ENCODE data around the gene TMC4.

The TMC4 gene

DNA sequence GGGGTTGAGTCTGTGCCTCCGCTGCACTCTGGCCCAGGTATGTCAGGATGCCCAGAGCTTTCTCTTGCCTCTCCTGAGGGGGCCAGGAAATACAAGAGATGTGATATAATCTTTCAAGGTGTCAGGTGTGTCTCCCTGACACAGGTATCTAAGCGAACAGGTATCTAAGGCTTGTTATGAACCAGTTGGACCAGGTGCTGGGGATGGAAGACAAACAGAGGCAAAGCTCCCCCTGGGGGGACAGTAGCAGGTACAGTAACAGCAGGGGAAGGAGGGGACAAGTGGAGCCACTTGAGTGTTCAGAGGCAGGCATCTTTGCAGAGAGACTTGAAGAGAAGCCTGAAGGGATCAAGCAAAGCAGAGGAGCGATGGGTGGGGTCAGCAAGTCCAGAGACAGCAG is 16.0 kb downstream of the TMC4 start:
- no peak for FAIRE-seq
- DNase-seq (ENCODE audit: insufficient read length, low spot score): no peak

DNA sequence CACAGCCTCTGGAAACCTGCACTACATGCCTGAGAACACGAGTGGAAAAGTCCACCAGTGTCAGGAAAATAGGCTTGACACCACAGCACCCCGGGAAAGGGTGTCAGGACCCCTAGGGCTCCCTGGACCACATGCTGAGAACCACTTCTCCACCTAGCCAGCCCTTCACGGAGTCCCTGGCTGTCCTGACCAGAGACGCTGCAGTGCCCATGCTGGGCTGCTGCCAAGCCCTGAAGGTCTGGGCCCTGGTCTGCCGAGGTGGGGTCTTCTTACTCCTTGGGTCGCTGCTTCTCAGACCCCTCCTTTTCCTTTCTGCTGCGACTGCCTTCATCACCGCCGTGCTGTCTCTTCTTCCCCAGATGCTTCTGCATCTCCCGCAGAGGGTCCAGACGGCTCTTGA is 16.5 kb downstream of the TMC4 start:
- DNase-seq (ENCODE audit: insufficient read length, low spot score) (no peak), FAIRE-seq (no peak)

DNA sequence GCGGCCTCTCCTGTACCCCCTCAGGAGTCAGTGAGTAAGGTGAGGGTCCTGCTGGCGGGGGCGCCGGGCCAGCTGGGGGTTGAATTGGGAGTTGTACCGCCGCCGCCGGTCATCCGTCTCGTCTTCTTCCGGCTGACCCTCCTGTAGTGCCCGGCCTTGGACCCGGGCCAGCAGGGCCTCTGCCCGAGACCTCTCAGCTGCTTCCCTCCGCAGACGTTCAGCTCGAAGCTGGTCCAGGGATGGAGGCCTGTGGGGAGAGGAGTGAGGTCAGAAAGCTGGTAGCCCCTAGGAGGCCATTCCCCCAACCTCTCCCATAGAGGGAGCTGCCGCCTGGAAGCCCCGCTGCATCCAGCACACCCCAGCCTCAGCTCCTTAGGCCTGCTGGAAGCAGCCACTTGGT is 17.3 kb downstream of the TMC4 start:
- FAIRE-seq: no peak

DNA sequence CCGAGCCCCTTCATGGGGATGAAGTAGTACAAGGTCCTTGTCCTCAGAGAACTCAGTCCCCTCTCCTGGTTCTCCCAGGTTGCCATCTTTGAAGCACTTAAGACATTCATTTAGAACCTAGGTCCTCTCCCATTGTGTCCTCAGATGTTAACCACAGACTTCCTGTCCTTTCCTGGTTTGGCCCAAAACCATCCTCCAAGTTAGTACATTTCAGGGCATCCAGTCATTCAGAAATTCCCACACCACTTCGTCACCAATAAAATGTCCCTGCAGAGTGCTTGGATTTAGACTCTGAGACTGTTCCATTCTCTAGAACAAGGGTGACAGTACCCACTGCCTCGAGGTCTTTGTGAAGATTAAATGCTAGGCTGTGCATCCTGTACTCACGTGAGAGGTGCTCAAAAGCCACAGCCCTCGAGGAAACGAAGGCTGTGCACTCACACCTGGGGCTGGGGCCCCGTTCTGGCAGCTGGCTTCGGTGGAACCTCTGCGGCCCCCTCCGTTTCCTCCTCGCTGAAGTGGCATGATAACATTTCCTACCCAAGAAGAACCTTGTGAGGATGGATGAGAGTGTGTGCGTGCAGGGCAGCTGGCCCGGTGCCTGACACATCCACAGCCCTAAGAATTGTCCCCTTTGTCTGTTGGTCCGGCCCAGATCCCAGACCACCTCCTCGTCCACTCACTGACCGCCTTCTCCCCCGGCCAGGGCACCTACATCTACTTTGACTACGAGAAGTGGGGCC is 18.2 kb downstream of the TMC4 start:
- DNase-seq (ENCODE audit: insufficient read length, low spot score): no peak
- FAIRE-seq: no peak

More for the DNA sequence above, 17.3 kb downstream of the TMC4 start:
- no peak for DNase-seq (ENCODE audit: insufficient read length, low spot score)

DNA sequence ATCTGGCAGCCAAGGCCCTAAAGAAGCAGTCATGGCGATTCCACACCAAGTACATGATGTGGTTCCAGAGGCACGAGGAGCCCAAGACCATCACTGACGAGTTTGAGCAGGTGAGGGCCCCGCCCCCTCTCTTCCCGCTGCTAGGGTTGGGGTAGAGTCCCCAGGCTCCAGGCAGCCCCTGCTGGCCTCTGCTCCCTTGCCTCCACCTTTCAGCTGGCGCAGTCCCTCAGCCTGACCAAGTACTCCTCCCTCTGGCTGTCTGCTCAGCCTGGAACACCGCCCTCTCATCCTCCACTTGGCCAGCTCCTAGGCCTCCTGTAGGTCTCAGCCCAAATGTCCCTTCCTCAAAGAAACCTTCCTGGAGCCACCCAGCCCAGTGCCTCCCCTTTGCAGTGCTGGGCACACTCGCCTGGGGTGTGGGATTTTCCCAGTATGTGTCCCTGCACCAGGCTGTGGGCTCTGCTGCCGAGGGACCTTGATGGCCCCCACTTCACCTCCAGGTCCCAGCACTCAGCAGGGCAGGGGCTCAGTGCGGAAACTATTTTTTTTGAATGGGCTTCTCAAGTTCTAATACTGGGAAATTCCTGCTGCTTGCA is 19.1 kb downstream of the TMC4 start:
- FAIRE-seq (no peak), DNase-seq (ENCODE audit: insufficient read length, low spot score) (no peak)

DNA sequence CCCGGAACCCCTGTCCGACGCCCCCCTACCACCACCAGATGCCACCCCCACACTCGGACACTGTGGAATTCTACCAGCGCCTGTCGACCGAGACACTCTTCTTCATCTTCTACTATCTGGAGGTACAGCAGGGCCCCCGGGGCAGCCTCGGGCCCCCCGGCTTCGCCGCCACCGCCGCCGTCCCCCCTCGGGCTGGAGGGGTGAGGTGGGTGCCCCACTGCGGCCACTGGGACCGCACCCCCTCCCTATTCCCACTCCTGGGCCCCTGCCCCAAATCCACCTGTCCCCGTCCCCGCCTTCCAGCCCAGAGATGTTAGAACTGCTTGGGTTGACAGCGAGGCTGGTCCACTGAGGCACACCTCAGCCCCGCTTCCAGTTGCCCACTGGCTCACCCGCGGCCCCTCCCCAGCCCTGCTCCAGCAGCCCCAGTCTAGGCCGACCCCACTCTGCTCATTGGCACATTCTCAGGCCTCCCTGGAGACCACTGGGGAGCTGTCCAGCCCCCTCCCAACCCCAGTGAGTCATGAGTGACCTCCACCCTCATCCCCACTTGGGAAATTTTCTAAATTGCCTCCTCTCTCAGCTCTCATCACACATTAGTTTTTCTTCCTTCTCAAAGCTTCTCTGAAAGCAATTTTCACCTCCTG is 20.0 kb downstream of the TMC4 start:
- no peak for FAIRE-seq
- no peak for DNase-seq (ENCODE audit: insufficient read length, low spot score)

DNA sequence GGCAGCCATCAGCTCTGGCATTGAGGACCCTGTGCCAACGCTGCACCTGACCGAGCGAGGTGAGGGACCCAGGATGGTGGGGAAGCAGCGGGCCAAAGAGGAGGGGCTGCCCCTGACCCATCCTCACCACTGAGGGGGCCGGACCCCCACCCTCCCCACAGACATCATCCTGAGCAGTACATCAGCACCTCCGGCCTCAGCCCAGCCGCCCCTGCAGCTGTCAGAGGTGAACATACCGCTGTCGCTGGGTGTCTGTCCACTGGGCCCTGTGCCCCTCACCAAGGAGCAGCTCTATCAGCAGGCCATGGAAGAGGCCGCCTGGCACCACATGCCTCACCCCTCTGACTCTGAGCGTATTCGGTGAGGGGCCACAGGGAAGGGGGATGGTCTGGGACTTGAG is 20.7 kb downstream of the TMC4 start:
- FAIRE-seq (no peak), DNase-seq (ENCODE audit: insufficient read length, low spot score) (no peak)

DNA sequence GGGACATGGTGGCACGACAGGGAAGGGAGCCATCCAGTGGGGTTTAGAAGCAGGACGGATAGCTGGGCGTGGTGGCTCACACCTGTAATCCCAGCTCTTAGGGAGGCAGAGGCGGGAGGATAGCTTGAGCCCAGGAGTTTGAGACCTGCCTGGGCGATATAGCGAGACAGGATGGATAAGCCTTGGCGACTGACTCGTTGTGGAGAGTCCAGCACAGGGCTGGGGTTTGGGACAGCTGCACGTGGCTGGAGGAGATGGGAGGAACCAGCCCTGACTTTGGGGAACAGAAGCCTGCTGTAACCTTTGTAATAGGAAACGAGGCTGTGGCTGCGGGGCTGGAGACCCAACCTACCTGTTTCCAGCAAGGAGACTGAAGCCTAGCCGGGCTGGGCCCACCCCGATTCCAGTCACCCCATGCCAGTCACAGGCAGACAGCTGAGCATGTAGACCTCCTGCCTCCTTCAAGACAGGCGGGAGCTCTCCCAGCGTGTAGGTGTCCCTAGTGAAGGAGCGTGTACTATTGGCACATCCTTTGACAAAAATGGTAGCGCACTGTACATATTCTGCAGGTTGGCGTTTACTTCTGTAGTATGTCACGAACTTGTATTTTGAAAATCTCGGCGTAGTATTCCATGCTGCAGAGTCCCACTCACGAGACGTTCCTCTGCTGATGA is 21.5 kb downstream of the TMC4 start:
- no peak for FAIRE-seq
- DNase-seq (ENCODE audit: insufficient read length, low spot score): no peak

DNA sequence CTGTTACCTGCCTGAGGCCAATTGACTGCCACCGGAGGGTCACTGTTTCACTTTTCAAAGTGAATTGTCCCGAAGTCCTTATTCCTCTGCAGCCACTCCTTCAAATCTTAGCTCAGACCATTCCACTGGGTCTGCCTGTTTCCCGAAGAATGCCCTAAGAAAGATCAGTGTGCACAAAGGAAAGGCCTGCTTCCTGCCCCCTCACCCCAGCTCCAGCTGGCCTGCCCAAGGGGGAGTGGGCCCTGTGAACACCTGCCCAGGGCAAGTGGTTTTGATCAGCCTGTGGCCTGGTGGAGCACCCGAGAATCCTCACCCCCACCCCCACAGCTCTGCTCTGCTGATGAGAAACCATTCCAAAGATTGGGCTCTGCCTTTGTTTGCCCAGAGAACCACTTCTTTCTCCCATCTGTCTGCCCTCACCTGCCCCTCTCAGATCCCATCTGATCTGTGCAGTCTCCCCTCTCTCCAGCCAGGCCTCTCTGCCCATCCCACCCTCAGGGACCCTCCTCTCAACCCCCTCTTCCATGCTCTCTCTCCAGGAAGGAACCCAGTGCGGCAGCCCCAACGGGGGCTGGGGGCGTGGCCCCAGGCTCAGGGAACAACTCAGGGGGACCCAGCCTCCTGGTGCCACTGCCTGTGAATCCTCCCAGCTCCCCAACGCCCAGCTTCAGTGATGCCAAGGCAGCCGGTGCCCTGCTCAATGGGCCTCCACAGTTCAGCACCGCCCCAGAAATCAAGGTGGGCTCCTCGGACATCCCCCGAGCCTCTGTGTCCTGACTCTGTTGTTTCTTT is 23.7 kb downstream of the TMC4 start:
- FAIRE-seq (no peak), DNase-seq (ENCODE audit: insufficient read length, low spot score) (no peak)

DNA sequence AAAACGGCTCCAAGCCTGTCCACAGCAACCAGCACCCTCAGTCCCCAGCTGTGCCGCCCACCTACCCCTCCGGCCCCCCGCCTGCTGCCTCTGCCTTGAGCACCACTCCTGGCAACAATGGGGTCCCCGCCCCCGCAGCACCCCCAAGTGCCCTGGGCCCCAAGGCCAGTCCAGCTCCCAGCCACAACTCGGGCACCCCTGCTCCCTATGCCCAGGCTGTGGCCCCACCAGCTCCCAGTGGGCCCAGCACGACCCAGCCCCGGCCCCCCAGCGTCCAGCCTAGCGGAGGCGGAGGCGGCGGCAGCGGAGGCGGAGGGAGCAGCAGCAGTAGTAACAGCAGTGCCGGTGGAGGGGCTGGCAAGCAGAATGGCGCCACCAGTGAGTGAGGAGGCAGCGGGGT is 24.8 kb downstream of the TMC4 start:
- no peak for DNase-seq (ENCODE audit: insufficient read length, low spot score)
- no peak for FAIRE-seq

DNA sequence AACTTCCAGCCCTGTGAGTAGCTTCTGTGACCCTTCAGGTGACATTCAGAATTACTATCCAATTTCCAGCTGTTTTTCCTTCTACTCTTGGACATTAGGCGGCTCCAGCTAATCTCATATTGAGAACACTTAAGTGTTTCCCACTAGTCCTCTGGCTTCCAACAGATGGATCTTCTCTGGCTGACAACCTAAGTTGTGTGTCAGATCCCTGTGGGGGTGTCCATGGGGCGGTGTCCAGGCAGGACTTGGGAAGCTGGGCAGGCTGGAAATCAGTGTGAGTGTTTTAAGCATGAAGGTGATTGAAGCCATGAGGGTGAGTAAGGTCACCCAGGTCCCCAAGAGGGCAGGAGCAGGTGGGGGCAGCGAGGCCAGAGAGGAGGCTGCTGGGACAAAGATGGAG is 25.3 kb downstream of the TMC4 start:
- no peak for DNase-seq (ENCODE audit: insufficient read length, low spot score)
- FAIRE-seq: no peak

DNA sequence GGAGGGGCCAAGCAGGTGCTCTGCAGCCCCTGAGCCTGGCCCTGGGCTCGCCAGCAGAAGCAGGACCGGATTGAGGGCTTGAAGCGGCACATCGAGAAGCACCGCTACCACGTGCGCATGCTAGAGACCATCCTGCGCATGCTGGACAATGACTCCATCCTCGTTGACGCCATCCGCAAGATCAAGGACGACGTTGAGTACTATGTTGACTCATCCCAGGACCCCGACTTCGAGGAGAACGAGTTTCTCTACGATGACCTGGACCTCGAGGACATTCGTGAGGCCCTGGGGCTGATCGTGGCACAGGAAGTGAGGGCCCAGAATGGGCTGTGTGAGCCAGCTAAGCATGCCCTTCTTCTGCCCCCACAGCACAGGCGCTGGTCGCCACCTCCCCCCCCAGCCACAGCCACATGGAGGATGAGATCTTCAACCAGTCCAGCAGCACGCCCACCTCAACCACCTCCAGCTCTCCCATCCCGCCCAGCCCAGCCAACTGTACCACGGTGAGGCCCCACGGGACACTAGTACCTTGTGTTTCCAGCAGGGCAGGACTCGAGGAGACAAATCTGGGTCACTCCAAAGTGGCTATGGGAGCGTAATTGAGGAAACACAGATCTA is 27.3 kb downstream of the TMC4 start:
- FAIRE-seq: no peak
- DNase-seq (ENCODE audit: insufficient read length, low spot score): no peak

DNA sequence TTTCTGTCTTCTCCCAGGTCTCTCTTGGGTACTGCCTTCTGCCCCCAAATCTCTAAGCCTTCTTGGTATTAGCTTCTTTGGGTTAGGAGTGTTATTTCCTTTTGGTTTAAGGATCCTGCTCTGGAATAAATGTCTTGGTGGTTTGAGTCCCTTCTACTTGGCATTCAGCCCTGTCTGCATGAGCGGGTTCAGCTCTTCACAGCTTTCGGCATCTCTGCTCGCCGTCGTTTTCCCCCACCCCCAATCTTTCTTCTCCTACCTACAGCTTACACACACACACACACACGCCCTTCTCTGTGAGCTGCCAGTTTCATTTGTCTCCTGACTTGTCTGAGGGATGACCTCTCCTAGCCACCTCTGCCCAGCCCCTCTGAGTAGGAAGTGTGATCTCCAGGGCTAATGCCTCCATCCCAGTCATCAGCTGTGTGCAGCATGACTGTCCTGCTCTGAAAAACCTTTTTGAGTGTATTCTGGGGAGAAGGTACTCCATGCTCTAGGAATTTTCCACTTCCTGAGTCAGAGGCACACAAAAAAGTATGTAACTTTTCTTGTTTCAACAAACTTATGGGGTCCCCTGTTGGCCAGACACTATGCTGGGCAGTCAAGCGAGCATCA is 30.7 kb downstream of the TMC4 start:
- FAIRE-seq (no peak), DNase-seq (ENCODE audit: insufficient read length, low spot score) (no peak)

DNA sequence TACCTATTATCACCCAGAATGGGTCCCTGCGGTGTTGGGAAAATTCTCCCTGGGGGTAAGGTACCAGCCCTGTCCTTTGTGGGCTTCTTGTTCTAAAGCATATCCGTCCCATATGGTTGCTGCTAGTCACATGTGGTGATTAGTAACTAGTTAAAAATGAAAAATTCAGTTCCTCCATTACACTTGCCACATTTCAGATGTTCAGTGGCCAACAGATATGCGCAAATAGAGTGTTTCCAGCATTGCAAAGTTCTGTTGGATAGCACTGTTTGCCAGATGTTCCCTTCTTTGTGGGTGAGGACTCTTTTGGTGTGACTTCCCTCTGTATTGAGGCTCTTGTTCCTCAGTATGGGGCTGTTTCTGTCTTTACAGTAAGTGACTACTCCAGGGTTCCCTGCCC is 31.6 kb downstream of the TMC4 start:
- FAIRE-seq (no peak), DNase-seq (ENCODE audit: insufficient read length, low spot score) (no peak)

DNA sequence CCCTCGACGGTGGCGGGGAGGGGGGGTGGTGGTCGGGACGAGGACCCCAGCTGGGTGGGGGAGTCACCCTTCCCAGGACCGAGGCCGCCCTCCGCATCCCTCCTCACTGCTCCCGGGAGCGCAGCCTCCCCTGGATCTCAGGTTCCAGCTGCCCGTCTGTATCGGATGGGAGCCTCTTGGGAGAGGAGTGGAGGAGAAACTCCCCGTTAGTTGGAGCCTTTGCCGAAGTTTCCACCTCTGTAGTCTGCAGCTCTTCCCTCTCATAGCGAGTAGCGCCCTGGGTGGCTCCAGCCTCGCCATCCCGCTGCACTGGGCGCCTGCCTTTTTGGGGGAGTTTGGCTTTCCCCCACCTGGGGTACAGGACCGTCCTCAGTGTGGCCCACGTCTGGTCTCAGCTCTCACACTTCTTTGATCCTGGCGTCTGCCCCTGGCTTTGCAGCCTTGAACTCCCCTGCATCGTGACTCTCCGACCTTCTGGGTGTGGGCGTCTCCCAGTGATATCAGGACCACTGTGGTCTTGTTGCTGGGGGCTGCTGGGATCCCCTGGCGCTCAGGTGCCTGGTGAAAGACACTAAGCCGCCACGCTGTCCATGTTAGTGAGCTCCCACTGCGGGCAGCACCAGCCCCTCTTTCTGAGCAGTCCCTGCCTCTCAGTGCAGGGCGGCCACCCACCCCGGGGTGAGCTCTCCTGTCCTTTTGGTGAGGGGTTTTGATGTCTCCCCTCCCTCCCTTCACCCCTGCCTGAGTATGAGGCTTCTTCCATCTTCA is 34.3 kb downstream of the TMC4 start:
- FAIRE-seq (no peak), DNase-seq (ENCODE audit: insufficient read length, low spot score) (no peak)

DNA sequence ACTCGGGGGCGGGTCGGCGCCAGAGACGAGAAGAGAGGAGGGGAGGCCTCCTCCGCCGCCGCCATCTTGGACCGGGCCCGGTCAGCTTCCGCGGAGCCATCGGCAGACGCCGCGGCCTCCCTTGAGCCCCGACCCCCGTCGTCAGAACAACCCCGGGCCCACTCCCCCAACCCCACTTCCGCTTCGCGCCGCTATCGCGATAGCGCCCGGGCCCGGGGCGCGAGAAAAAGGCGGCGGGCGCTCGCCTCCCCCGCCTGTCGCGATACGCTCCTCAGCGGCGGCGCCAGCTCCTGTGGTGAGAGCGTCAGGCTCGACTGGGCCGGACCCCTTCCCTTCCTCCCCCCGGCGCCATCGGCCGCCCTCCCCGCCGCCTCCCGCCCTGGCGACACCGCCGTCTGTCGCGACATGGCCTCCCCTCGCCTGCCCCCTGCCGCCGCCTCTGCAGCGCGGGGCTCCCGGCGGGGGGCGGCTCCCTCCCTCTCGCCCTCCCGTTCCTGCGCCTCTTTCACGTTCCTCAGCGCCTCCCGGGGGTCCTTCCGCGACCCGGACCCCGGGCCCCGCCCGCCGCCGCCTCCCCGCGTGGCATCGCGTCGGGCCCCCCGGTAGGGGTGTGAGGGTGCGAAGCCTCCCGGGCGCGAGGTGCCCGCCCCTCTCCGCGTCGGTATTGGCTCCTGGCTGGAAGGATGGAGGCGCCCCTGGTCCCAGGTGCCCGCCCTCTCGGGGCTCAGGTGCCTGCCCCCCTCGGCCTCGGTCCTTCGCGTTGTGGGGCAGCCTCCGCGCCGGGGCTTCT is 35.1 kb downstream of the TMC4 start, which contains the start of gene CNOT3:
CNOT3 (plus strand) TSS at position 64 of the 790 bp plus-strand sequence. CDS start 5,217 bp downstream, outside the sequence.
- DNase-seq (ENCODE audit: insufficient read length, low spot score): no peak
- no peak for FAIRE-seq

DNA sequence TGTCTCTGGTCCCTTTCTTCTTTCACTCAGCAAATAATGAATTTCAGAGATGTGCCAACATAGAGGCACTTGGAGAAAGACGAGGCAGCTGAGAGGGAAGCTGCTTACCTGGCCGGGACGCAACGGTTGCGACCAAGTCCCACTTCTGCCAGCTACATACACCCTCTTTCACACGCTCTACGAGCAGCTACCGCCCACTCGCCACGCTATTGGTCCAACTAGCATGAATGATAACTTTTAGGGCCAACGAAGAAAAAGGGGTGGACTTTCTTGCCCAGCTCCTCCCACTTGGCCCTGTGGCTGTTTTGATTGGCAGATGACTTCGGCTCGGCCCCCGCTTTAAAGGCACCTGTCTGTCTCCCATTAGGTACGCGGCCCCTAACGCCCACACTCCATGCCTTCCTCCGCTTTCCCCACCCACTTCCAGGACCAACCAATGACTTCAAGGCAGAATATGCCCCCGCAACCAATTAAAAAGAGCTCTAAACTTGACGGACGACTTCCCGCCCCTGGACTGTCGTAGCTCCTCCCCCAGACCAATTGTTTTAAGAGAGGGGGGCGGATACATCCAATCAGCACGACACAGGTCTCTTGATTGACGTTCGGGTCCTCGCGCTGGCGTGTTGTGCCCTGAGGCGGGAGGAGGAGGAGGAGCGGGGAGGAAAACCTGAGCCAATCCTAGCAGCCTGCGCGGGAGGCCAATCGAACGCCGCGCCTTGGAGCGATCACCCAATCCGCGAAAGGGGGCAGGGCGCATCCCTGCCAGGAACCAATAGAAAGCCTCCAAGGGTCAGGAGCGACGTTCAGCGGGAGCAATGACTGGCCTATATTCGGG is 35.9 kb downstream of the TMC4 start:
- DNase-seq (ENCODE audit: insufficient read length, low spot score): peak; percentile 99
- peak; percentile 100 for FAIRE-seq

Data from GM19239 (cell line).